ENCODE results near the gene ZNF74.
"Not testable (repeated sequence)": the region's sequence is repeated elsewhere in the genome, so short reads cannot be mapped to it uniquely, and the experiment has no call there.

The ZNF74 gene

DNA sequence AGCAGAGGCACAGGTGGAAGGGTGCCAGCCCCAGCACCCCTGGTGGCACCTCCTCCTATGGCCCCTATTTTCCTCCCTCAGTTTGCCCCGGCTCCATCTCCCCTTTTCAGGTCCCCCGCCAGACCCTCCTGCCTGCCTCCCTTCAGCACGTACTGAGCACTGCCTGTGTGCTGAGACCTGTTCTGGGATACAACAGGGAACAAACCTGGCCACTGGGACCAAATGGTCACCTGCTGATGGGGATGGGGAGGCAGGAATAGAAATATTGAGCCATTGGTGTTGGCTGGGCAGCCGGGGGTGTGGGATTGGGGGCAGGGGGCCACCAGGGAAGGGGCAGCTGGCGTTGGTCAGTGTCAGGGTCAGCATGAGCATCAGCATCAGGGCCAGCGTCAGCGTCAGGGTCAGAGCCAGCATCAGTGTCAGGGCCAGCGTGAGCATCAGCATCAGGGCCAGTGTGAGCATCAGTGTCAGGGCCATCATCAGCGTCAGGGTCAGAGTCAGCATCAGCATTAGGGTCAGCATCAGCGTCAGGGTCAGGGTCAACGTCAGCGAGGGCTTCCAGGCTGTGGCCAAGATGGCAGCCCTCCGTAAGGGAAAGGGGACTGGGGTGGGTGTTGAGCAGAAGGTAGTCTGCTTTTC lies 7.5 kb downstream of the ZNF74 start:
- DNase-seq: no peak

DNA sequence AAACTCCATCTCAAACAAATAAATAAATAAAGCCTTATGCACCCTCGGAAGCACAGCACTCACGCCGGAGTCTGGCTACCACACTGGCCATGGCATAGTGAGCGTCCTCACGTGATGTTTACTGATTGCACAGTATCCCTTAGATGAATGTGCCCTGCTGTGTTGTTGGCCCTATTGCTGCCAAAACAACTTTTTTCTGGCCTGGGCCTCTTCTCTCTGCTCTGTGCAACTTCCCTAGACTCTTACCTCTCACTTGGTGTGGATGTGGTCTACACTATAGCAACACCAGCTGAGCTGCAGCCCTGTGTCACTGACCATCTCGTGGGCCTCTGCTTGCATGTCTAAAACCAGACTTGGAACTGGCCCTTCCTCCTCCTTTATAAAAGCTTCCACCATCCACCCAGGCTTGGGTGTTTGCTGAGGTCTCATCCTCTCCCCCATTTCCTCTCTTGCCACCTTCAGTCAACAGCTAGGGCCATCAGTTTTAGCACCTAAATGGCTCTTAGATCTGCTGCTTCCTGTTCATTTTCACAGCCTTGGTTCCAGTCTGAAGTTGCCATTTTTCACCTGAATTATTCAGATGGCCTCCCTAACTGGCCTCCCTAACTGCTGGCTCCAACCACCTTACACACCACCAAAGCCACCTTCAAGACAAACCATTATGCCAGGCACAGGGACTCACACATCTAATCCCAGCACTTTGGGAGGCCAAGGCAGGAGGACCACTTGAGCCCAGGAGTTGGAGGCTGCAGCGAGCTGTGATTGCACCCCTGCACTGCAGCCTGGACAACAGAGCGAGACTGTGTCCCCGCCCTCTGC lies 9.2 kb downstream of the ZNF74 start:
- DNase-seq: no peak

DNA sequence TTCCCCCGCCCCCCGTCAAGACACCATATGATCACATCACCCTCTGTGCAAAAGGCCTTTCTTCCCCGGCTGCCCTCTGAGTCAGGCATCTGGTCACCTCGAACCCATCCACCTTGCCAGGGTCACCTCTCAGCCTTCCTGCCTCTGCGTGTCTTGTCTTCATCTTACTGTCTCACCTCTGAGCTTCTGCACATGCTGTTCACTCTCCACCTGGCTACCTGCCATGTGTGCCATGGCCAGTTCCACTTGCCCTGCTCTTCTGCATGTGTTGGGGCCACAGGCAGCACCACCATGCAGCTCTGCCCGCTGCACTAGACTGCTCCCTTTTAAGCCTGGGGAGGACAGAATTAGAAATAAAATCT lies 9.8 kb downstream of the ZNF74 start:
- no peak for DNase-seq

DNA sequence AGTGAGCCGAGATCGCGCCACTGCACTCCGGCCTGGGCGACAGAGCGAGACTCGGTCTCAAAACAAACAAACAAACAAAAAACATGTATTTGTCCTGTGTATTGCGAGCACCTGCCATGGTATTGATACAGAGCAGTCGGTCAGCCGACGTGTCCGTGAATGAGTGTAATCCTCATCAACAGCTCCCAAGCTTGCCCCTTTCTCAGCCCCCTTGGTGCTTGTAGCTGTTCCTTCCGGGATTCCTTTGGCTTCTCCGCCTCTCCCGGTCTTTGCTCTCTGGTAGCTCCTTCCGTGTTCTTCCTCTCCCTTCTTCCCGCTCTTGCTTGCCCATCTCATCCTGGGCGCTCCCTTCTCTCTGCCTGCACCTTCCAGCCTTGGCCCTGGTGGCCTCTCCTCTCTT lies 10.9 kb downstream of the ZNF74 start:
- DNase-seq: no peak

DNA sequence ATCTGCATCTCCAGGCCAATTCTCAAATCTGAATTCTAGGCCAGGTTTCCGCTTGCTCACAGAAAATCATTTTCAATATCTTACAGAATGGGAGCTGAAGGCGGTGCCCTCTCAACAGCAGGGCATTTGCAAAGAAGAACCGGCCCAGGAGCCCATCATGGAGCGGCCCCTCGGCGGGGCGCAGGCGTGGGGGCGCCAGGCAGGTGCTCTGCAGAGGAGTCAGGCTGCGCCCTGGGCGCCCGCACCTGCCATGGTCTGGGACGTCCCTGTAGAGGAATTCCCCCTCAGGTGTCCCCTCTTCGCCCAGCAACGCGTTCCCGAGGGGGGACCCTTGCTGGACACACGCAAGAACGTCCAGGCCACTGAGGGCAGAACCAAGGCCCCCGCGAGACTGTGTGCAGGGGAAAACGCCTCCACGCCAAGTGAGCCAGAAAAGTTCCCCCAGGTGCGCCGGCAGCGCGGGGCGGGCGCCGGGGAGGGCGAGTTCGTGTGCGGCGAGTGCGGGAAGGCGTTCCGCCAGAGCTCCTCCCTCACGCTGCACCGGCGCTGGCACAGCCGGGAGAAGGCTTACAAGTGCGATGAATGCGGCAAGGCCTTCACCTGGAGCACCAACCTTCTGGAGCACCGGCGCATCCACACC lies 11.5 kb downstream of the ZNF74 start:
- no peak for DNase-seq

- no peak for DNase-seq
Observed at GRCh38 chr22:20405931-20406685, 12.2 kb downstream of the ZNF74 start.

DNA sequence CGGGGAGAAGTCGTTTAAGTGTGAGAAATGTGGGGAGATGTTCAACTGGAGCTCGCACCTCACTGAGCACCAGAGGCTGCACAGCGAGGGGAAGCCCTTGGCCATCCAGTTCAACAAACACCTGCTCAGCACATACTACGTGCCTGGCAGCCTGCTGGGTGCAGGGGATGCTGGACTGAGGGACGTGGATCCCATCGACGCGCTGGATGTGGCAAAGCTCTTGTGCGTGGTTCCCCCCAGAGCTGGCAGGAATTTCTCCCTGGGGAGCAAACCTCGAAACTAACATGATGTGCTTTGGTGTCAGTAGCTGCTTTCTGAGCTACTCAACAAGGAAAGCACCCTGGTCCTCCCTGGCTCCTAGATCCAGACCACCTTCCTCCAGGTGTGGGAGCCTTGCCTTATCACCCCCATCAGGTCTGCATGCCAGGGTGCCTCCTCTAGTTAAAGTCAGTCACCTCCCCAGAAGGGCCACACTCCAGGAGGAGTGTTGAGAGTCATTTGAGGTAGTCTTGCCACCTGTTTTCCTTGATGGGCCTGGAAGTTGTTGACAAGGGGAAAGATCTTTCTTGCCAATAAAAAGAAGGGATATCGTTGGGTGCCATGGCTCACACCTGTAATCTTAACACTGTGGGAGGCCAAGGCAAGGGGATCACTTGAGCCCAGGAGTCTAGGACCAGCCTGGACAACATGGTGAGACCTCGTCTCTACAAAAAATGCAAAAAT lies 12.9 kb downstream of the ZNF74 start:
- no peak for DNase-seq

- DNase-seq: no peak
Observed at GRCh38 chr22:20407829-20408228, 13.9 kb downstream of the ZNF74 start.

GRCh38 chr22:20408891-20409290 lies 14.9 kb downstream of the ZNF74 start:
- no peak for DNase-seq

DNA sequence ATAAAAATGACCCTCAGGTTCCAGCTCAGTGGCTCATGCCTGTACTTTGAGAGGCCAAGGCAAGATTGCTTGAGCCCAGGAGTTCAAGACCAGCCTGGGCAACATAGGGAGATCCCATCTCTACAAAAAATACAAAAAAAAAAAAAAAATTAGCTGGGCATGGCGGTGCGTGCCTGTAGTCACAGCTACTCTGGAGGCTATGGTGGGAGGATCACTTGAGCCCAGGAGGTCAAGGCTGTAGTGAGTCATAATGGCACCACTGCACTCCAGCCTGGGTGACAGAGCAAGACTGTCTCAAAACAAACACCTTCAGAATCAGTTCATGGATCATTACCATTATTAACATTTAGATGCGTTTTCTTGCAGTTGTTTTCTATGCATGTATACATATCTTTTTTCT lies 15.4 kb downstream of the ZNF74 start:
- not testable (repeated sequence) for DNase-seq

- DNase-seq: no peak
Observed at GRCh38 chr22:20412474-20413216, 18.7 kb downstream of the ZNF74 start.

GRCh38 chr22:20413217-20414058 lies 19.5 kb downstream of the ZNF74 start:
- no peak for DNase-seq

DNA sequence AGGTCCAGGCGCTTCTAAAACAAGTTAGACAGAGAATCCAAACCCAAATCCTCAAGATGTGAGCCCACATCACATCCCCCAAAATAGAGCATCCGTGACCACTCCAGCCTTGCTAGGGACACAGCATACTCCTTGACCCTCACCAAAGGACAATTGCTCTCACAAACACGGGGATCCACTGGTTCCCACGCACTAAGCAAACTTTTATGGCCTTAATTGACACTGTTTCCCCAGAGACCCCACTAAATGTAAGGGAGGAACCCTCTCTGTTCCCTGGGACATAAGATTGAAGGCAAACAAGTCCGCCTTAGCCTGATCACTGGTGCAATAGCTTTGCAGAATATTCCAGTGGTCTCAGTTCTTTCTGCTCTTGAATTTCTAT lies 20.1 kb downstream of the ZNF74 start:
- DNase-seq: no peak

GRCh38 chr22:20414450-20414849 lies 20.5 kb downstream of the ZNF74 start:
- DNase-seq: no peak

GRCh38 chr22:20415241-20415640 lies 21.3 kb downstream of the ZNF74 start:
- DNase-seq: not testable (repeated sequence)

DNA sequence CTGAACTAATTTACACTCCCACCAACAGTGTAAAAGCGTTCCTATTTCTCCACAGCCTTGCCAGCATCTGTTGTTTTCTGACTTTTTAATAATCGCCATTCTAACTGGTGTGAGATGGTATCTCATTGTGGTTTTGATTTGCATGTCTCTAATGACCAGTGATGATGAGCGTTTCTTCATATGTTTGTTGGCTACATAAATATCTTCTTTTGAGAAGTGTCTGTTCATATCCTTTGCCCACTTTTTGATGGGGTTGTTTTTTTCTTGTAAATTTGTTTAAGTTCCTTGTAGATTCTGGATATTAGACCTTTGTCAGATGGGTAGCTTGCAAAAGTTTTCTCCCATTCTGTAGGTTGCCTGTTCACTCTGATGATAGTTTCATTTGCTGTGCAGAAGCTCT lies 21.7 kb downstream of the ZNF74 start:
- not testable (repeated sequence) for DNase-seq

DNA sequence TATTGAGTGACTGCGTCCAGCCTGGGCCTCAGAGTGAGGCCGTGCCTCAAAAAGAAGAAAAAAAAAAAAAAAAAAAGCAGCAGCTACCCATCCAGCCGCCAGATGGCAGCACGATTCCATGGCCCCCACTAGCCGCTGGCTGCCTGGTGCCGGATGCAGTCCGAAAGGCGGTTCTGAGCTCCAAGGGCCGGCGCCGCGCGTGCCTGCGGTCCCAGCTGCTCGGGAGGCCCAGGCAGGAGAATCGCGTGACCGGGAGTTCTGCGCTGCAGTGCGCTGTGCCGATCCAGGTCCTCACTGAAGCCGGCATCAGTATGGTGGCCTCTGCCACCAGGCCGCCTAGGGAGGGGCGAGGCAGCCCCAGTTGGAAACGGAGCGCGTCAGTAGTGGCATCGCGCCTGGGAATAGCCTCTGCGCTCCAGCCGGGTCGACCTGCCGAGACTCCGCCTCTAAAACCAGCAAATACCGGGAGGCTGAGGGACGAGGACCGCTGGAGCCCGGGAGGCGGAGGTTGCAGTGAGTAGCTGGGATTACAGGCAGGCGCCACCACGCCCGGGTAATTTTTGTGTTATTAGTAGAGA lies 24.3 kb downstream of the ZNF74 start:
- peak; percentile 78 for DNase-seq

GRCh38 chr22:20419664-20419951 lies 25.7 kb downstream of the ZNF74 start:
- DNase-seq: no peak

GRCh38 chr22:20420157-20420842 lies 26.3 kb downstream of the ZNF74 start:
- DNase-seq: no peak

GRCh38 chr22:20421507-20421874 lies 27.5 kb downstream of the ZNF74 start:
- DNase-seq: peak; percentile 8
